HEK293 (cell line): Measurements from ENCODE around the gene ZNF862.

Experiments used
- CTCF ChIA-PET: fragments of 350-600 bp; formaldehyde crosslinking; extraction: SDS; loops from one replicate; lab custom pipeline; 2021; ENCODE audit warnings: antibody characterized with exemption; lab: Yijun Ruan, JAX
- POLR2A ChIA-PET: fragments of 300-600 bp; formaldehyde crosslinking; extraction: SDS; loops from one replicate; lab custom pipeline; 2020; ENCODE audit warnings: antibody characterized with exemption, inconsistent platforms; lab: Yijun Ruan, JAX
- H3K27ac ChIP-seq: fragments of 200-500 bp; sonication (Bioruptor generic); 2 replicates; pipeline ENCODE4 v1.5.1; 2014; ENCODE audit warnings: low read depth, low read length, control low read depth, inconsistent platforms; ENCODE audit errors: extremely low read depth
- H3K36me3 ChIP-seq, 2 experiments: fragments of 200-500 bp in 1 of 2; sonication (Bioruptor generic) in 1 of 2; 1 replicate in 1 of 2; 2 replicates in 1 of 2; pipeline ENCODE4 v1.5.1; 2014 to 2017; ENCODE audit warnings: inconsistent platforms in 2 of 2, low read length in 2 of 2; ENCODE audit not compliant: control insufficient read depth in 2 of 2, insufficient read depth in 1 of 2
- H3K4me1 ChIP-seq: fragments of 200-500 bp; sonication (Bioruptor generic); 2 replicates; pipeline ENCODE4 v1.5.1; 2014; ENCODE audit warnings: mild to moderate bottlenecking, low read length, inconsistent platforms; ENCODE audit not compliant: control insufficient read depth, insufficient read depth
- H3K4me3 ChIP-seq: 2 replicates; pipeline ENCODE4 v1.5.1; 2011; ENCODE audit warnings: low read depth, mild to moderate bottlenecking, control low read depth, low read length, moderate library complexity
- H3K9me3 ChIP-seq: fragments of 200-500 bp; sonication (Bioruptor generic); 2 replicates; pipeline ENCODE4 v1.5.1; 2014; ENCODE audit warnings: low read depth, low read length, inconsistent platforms; ENCODE audit not compliant: control insufficient read depth, insufficient read depth
- EGR2 ChIP-seq: fragments of 450-650 bp; formaldehyde crosslinking; IDR thresholded peaks from 2 replicates; pipeline ENCODE4 v1.5.1; 2016; ENCODE audit warnings: low read depth, missing biosample characterization, missing genetic modification characterization
- KLF17 ChIP-seq: fragments of 450-650 bp; formaldehyde crosslinking; IDR thresholded peaks from 2 replicates; pipeline ENCODE4 v1.5.1; 2016; ENCODE audit warnings: missing biosample characterization, missing genetic modification characterization
- MZF1 ChIP-seq: fragments of 450-650 bp; formaldehyde crosslinking; IDR thresholded peaks from 2 replicates; pipeline ENCODE4 v1.5.1; 2017; ENCODE audit warnings: missing biosample characterization, missing genetic modification characterization, borderline replicate concordance
- OVOL3 ChIP-seq: fragments of 450-650 bp; formaldehyde crosslinking; IDR thresholded peaks from 2 replicates; pipeline ENCODE4 v1.5.1; 2016; ENCODE audit warnings: missing biosample characterization, missing genetic modification characterization
- ZBTB20 ChIP-seq: fragments of 450-650 bp; formaldehyde crosslinking; IDR thresholded peaks from 2 replicates; pipeline ENCODE4 v1.5.1; 2016; ENCODE audit warnings: missing biosample characterization, missing genetic modification characterization
- ZFHX2 ChIP-seq: fragments of 450-650 bp; formaldehyde crosslinking; conservative IDR thresholded peaks from 2 replicates; pipeline ENCODE4 v1.5.1; 2016; ENCODE audit warnings: missing biosample characterization, missing genetic modification characterization
- ZNF174 ChIP-seq: fragments of 450-650 bp; formaldehyde crosslinking; IDR thresholded peaks from 2 replicates; pipeline ENCODE4 v1.5.0; 2017; ENCODE audit warnings: missing biosample characterization, mild to moderate bottlenecking, missing genetic modification characterization
- ZNF214 ChIP-seq: fragments of 450-650 bp; formaldehyde crosslinking; IDR thresholded peaks from 2 replicates; pipeline ENCODE4 v1.5.1; 2017; ENCODE audit warnings: missing biosample characterization, mild to moderate bottlenecking, missing genetic modification characterization, borderline replicate concordance
- ZNF239 ChIP-seq: fragments of 450-650 bp; formaldehyde crosslinking; IDR thresholded peaks from 2 replicates; pipeline ENCODE4 v1.5.1; 2016; ENCODE audit warnings: missing biosample characterization, missing genetic modification characterization
- ZNF324 ChIP-seq: fragments of 450-650 bp; formaldehyde crosslinking; IDR thresholded peaks from 2 replicates; pipeline ENCODE4 v1.5.1; 2016; ENCODE audit warnings: missing biosample characterization, missing genetic modification characterization
- ZNF335 ChIP-seq: fragments of 450-650 bp; formaldehyde crosslinking; conservative IDR thresholded peaks from 2 replicates; pipeline ENCODE4 v1.5.1; 2016; ENCODE audit warnings: missing biosample characterization, missing genetic modification characterization
- ZNF426 ChIP-seq: fragments of 450-650 bp; formaldehyde crosslinking; IDR thresholded peaks from 2 replicates; pipeline ENCODE4 v1.5.1; 2017; ENCODE audit warnings: missing biosample characterization, missing genetic modification characterization, mild to moderate bottlenecking, inconsistent platforms, moderate library complexity
- ZNF624 ChIP-seq: fragments of 450-650 bp; formaldehyde crosslinking; IDR thresholded peaks from 2 replicates; pipeline ENCODE4 v1.5.1; 2017; ENCODE audit warnings: missing biosample characterization, missing genetic modification characterization
- ZNF658 ChIP-seq: fragments of 450-650 bp; formaldehyde crosslinking; IDR thresholded peaks from 2 replicates; pipeline ENCODE4; 2016; ENCODE audit warnings: missing biosample characterization, missing genetic modification characterization
- ZNF677 ChIP-seq: fragments of 450-650 bp; IDR thresholded peaks from 2 replicates; pipeline ENCODE4 v1.5.0; 2018; ENCODE audit warnings: missing biosample characterization, mild to moderate bottlenecking, missing genetic modification characterization, moderate library complexity

The ZNF862 gene

GRCh38 chr7:149879271-149879743, 41.1 kb downstream of the ZNF862 start:
- Histone ChIP-seq H3K27ac (no peak overlapping the region), H3K4me1 (no peaks in the 10 kb centered on the region), H3K4me3 (no peak overlapping the region)
- TF ChIP-seq ZNF174 (tag by site-specific recombination) = no peak
- no peak for TF ChIP-seq OVOL3
- no peak for TF ChIP-seq ZNF335 (tag by site-specific recombination)
- TF ChIP-seq ZNF624 (tag by site-specific recombination) = no peak
- no peak for TF ChIP-seq MZF1 (tag by site-specific recombination)
- TF ChIP-seq, all 188 proteins: peak for 0
- Histone ChIP-seq H3K9me3 (no peaks in the 10 kb centered on the region), H3K36me3 (peaks cover 0 to 54% of the 10 kb centered on the region in 2 experiments; a peak in 1 of 3 replicates)
- POLR2A ChIA-PET = no interaction called here
- CTCF ChIA-PET = no interaction called here

- TF ChIP-seq ZNF214 (no peak), ZBTB20 (tag by site-specific recombination) (peak; percentile 40; the same call in 1 of the 2 replicates)
- ChIA-PET POLR2A (no interaction called here), CTCF (interaction anchor here (0.8 kb wide), 1 partner anchor 19 kb away, joined by 3 read pairs; no protein-coding TSS in a partner anchor)
- no peaks in the 10 kb centered on the region for H3K9me3 ChIP-seq
- no peak overlapping the region for H3K27ac ChIP-seq
- H3K4me3 ChIP-seq = no peak overlapping the region
- peaks cover 0 to 54% of the 10 kb centered on the region in 2 experiments; a peak in 1 of 3 replicates for H3K36me3 ChIP-seq
- H3K4me1 ChIP-seq = no peaks in the 10 kb centered on the region
Observed at GRCh38 chr7:149879766-149880637, 41.8 kb downstream of the ZNF862 start.

GRCh38 chr7:149880638-149881311, 42.6 kb downstream of the ZNF862 start:
- Histone ChIP-seq H3K4me1 (no peaks in the 10 kb centered on the region), H3K9me3 (no peaks in the 10 kb centered on the region), H3K27ac (no peak overlapping the region), H3K4me3 (no peak overlapping the region), H3K36me3 (peaks cover 0 to 46% of the 10 kb centered on the region in 2 experiments; a peak in 1 of 3 replicates)
- TF ChIP-seq ZNF426 = no peak
- TF ChIP-seq KLF17 (tag by site-specific recombination) = 0 out of 2 replicates have a peak, but pooled peaks have one; percentile 16
- TF ChIP-seq ZNF658 (tag by site-specific recombination) = no peak
- TF ChIP-seq EGR2 (tag by site-specific recombination) = 0 out of 2 replicates have a peak, but pooled peaks have one; percentile 6
- peak; percentile 20; the same call in 1 of the 2 replicates for TF ChIP-seq ZFHX2 (tag by site-specific recombination)
- no peak for TF ChIP-seq ZNF677 (tag by site-specific recombination)
- no peak for TF ChIP-seq ZNF239 (tag by site-specific recombination)
- TF ChIP-seq ZNF324 (tag by site-specific recombination) = no peak
- POLR2A ChIA-PET = no interaction called here
- CTCF ChIA-PET = interaction anchor here (0.8 kb wide), 1 partner anchor 19 kb away, joined by 3 read pairs; no protein-coding TSS in a partner anchor
